Fibroblast of mammary gland (primary cell): ENCODE measurements around the gene DNM2.

Experiments
- DNase-seq: peaks from one replicate; pipeline ENCODE4 v3.0.0-alpha.2; 2010; ENCODE audit warnings: low read depth
- H3K4me3 ChIP-seq: 2 replicates; pipeline ENCODE4 v1.5.1; 2011; ENCODE audit warnings: low read depth, mild to moderate bottlenecking, low read length, moderate library complexity; ENCODE audit not compliant: control insufficient read depth
- TF ChIP-seq, protein P1 (sequence below): conservative IDR thresholded peaks from 2 replicates; pipeline ENCODE4 v1.5.1; 2011; ENCODE audit warnings: low read depth, low read length, inconsistent platforms; ENCODE audit not compliant: control insufficient read depth, insufficient read depth

DNM2 gene

DNA sequence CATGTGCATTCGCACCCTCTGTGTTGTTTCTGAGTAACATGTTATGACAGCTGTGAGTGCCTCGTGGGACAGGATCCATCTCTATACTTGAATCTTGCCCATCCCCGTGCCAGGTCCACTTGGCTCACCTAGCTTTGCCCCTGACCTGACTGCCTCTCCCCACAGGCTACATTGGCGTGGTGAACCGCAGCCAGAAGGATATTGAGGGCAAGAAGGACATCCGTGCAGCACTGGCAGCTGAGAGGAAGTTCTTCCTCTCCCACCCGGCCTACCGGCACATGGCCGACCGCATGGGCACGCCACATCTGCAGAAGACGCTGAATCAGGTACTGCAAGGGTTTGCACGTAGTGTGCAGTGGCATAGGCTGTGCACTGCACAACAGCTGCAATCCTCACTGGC, 64.9 kb downstream of the DNM2 start:
- no peak overlapping the region for H3K4me3 ChIP-seq
- TF ChIP-seq, protein P1, sequence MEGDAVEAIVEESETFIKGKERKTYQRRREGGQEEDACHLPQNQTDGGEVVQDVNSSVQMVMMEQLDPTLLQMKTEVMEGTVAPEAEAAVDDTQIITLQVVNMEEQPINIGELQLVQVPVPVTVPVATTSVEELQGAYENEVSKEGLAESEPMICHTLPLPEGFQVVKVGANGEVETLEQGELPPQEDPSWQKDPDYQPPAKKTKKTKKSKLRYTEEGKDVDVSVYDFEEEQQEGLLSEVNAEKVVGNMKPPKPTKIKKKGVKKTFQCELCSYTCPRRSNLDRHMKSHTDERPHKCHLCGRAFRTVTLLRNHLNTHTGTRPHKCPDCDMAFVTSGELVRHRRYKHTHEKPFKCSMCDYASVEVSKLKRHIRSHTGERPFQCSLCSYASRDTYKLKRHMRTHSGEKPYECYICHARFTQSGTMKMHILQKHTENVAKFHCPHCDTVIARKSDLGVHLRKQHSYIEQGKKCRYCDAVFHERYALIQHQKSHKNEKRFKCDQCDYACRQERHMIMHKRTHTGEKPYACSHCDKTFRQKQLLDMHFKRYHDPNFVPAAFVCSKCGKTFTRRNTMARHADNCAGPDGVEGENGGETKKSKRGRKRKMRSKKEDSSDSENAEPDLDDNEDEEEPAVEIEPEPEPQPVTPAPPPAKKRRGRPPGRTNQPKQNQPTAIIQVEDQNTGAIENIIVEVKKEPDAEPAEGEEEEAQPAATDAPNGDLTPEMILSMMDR: no peak
- no peak for DNase-seq

DNA sequence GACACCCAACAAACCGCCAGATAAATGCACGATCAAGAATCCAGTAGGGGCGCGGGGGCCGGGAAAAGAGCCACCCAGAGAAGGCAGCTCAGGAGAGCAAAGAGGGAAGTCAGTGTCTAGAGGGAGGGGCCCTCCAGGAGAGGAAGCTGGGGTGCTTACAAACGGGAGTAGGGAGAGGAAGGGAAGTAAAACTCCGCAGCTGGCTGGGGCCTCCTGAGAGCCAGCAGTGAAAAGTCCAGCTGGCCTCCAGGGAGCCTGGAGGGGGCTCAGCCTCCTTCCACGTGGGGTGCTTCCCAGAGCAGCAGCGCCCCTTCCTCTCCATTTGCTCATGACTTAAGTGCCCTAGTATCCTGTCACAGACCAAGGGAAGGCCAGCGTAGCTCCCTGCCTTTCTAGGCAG, 66.4 kb downstream of the DNM2 start:
- TF ChIP-seq, protein P1: no peak
- no peak for DNase-seq
- no peak overlapping the region for H3K4me3 ChIP-seq

DNA sequence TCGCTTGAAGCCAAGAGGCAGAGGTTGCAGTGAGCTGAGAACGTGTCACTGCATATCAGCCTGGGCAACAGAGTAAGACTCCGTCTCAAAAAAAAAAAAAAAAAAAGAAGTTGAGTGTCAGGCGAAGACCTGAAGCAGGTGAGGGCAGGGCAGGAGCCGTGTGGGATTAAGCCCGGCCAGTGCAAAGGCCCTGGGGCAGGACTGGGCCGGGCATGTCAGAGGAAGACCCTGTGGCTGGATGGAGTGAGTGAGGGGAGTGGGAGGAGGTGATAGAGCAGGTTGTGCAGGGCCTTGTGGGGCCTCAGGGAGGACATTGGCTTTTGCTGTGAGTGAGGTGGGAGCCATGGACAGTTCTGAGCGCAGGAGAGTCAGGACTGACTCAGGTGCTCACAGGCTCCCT, 70.3 kb downstream of the DNM2 start:
- TF ChIP-seq, protein P1: no peak
- no peak overlapping the region for H3K4me3 ChIP-seq
- DNase-seq: no peak

DNA sequence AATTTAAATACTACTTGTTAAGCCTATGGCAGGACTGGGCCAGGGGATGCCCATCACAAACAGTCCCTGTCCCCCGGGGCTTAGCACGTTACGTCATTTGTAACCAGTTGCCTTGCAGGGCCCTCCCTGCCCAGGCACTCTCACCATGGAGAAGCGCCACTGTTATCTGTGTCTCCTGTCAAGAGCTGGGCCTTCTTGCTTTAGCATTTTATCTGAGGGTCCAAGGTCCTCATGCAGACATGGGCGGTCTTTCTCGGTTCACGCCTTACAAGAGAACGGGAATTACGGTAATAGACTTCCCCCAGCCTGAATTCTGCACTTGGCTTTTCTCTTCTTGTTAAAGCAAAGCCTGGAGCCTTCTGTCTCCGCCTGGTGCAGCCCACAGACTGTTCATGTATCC, 72.0 kb downstream of the DNM2 start:
- no peak overlapping the region for H3K4me3 ChIP-seq
- no peak for DNase-seq
- TF ChIP-seq, protein P1: no peak

DNA sequence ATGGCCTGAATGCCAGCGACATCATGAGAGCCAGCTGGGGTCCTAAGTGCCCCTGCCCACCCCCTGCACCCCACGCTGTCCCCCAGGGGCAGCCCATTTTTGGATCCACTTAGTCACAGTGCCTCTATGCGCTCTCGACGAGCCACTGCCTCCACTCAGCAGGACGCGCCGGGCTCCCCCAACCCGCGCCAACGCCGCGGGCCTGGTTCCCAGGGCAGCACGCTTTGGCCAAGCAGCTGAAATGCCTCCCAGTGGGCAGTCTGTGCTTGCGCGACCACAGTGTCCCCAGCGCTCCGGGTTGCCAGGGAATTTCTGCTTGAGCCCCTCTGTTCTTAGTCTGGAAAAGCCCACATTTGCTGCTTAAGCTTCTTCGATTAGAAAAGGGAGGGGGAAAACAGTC, 78.8 kb downstream of the DNM2 start:
- TF ChIP-seq, protein P1: no peak
- no peak overlapping the region for H3K4me3 ChIP-seq
- DNase-seq: no peak

DNA sequence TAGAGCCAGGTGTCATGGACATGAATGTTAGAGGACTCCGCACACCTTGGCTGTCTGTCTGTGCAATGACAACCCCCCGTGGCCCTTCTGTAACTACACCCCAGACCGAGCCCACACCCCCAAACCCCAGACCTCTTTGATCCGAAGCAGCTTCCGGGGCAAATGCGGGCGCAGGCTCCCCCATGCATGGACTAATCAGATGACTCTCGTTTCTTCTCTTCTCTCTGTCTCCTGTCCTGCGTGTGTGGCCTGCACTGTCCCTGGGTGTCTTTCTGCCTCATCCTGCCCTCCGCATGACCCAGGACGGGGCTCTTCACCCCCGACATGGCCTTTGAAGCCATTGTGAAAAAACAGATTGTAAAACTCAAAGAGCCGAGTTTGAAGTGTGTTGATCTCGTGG, 79.2 kb downstream of the DNM2 start:
- TF ChIP-seq, protein P1: no peak
- H3K4me3 ChIP-seq: no peak overlapping the region
- DNase-seq: no peak
